Measurements from ENCODE around the gene FARSB.

DNA sequence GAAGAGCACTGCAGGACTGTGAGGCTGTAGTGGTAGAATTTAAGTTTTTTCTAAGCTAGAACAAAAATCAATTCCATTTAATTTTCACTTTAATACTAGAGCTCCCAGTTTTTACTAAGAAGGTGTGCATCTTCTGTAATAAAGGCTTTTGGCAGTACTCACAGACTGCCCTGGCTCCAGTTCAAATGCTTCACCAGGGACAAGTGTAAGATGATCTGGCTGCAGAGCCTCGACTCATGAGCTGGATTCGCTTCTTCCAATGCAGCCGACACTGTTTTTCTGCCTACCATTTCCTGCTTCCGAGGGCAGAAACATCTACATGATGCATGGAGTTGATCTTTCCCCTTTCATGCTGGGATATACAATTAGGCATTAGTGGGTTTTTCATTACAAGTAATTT lies 87.0 kb downstream of the FARSB start:
- no peak for TF ChIP-seq RAD21 (IDR thresholded peaks at IDR 0.05; ENCODE audit: low read depth)
- no peak for TF ChIP-seq TAF1 (IDR thresholded peaks at IDR 0.05; ENCODE audit: low read depth)
- TF ChIP-seq, protein P1, sequence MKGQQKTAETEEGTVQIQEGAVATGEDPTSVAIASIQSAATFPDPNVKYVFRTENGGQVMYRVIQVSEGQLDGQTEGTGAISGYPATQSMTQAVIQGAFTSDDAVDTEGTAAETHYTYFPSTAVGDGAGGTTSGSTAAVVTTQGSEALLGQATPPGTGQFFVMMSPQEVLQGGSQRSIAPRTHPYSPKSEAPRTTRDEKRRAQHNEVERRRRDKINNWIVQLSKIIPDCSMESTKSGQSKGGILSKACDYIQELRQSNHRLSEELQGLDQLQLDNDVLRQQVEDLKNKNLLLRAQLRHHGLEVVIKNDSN (IDR thresholded peaks at IDR 0.05) = no peak
- TF ChIP-seq EP300 (IDR thresholded peaks at IDR 0.05; ENCODE audit: borderline replicate concordance) = no peak
- no peak for TF ChIP-seq TEAD4 (IDR thresholded peaks at IDR 0.05)
- peak; percentile 58 for TF ChIP-seq NFIC (IDR thresholded peaks at IDR 0.05)
- TF ChIP-seq YY1 (IDR thresholded peaks at IDR 0.05; ENCODE audit: low read depth) = no peak
- TF ChIP-seq, protein P2, sequence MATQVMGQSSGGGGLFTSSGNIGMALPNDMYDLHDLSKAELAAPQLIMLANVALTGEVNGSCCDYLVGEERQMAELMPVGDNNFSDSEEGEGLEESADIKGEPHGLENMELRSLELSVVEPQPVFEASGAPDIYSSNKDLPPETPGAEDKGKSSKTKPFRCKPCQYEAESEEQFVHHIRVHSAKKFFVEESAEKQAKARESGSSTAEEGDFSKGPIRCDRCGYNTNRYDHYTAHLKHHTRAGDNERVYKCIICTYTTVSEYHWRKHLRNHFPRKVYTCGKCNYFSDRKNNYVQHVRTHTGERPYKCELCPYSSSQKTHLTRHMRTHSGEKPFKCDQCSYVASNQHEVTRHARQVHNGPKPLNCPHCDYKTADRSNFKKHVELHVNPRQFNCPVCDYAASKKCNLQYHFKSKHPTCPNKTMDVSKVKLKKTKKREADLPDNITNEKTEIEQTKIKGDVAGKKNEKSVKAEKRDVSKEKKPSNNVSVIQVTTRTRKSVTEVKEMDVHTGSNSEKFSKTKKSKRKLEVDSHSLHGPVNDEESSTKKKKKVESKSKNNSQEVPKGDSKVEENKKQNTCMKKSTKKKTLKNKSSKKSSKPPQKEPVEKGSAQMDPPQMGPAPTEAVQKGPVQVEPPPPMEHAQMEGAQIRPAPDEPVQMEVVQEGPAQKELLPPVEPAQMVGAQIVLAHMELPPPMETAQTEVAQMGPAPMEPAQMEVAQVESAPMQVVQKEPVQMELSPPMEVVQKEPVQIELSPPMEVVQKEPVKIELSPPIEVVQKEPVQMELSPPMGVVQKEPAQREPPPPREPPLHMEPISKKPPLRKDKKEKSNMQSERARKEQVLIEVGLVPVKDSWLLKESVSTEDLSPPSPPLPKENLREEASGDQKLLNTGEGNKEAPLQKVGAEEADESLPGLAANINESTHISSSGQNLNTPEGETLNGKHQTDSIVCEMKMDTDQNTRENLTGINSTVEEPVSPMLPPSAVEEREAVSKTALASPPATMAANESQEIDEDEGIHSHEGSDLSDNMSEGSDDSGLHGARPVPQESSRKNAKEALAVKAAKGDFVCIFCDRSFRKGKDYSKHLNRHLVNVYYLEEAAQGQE (IDR thresholded peaks at IDR 0.05; ENCODE audit: low read depth) = no peak
- no peak for TF ChIP-seq CREB1 (IDR thresholded peaks at IDR 0.05; ENCODE audit: low read depth)
- TF ChIP-seq, protein P3, sequence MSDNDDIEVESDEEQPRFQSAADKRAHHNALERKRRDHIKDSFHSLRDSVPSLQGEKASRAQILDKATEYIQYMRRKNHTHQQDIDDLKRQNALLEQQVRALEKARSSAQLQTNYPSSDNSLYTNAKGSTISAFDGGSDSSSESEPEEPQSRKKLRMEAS (IDR thresholded peaks at IDR 0.05) = 0 out of 2 replicates have a peak, but pooled peaks have one; percentile 32

Data from Ishikawa (cell line).